T47D (cell line): ENCODE data around the gene C3orf38.
A peak's percentile ranks its signal among the peaks of the same experiment; 100 is the strongest.
"Not testable (repeated sequence)": the region's sequence is repeated elsewhere in the genome, so short reads cannot be mapped to it uniquely, and the experiment has no call there.

Experiments used
- DNase-seq, 2 experiments: peaks; one replicate each; pipeline versions ENCODE4 v3.0.0 to v3.0.0-alpha.2; 2011 to 2012; ENCODE audit warnings: low read depth in 1 of 2, low spot score in 1 of 2
- JUND ChIP-seq: IDR thresholded peaks from 2 replicates; pipeline ENCODE4 v1.6.1; 2012; ENCODE audit warnings: low read depth
- in situ Hi-C: cut with HindIII; loops from 2 replicates; pipeline ENCODE4 v1.10.0; 2016; ENCODE audit warnings: low sequenced_read_pairs, low pct_unique_long_range_greater_than_20kb

Gene C3orf38

DNA sequence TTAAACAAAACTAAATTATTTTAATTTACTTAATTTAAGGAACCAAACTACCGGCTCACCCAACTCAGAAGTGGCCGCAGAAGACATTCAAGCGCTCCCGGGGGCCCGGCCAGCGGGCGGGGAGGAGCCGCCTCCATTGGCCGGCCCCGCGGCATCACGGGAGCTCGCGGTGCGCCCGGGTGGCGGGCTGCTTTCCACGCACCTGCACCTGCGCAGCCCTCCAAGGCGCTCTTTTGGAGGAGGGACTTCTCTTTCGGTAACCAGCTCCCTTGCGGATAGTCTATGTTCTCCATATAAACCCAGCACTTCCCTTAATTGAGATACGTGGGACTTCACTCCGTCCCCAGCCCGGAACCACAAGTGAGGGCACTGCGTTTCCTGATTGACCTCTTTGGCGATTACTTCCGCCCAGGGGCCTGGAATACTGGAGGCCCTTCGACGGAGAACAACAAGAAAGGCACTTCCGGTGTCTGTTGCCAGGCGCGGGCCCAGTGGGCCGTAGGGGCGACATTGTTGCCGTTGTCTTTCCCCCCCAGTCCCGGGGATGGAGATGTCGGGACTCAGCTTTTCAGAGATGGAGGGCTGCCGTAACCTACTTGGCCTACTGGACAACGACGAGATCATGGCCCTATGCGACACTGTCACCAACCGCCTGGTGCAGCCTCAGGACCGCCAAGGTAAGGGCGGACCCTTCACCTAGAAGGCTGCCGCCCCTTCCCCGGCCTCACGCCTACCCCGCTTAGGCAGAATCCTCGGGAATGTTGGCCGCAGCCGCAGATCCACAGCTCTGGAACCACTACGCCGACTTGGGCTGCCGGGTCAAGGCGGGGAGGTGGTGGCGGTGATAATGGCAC is at the start of gene C3orf38:
TSS of gene C3orf38 (plus strand) at position 451 of the 854 bp plus-strand sequence. CDS start at position 545, 94 bp downstream.
- DNase-seq = peak; percentile 59 to 93
- in situ Hi-C loops = no loop called here
- TF ChIP-seq JUND = no peak

DNA sequence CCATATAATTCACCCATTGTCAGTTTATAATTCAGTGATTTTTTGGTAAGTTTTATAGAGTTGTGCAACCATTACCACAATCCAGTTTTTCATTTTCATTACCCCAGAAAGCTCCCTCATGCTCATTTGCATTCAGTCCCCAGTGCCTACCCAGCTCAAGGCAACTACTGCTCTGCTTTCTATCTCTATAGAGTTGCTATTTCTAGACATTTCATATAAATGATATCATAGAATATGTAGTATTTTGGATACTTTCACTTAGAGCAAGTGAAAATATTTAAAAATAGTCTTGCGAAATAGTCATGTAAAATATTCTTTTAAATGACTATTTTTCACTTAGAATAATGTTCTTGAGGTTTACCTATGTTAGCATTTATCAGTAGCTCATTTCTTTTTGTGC is 48.6 kb upstream of the C3orf38 start:
- in situ Hi-C loops = no loop called here
- DNase-seq = no peak
- no peak for TF ChIP-seq JUND

DNA sequence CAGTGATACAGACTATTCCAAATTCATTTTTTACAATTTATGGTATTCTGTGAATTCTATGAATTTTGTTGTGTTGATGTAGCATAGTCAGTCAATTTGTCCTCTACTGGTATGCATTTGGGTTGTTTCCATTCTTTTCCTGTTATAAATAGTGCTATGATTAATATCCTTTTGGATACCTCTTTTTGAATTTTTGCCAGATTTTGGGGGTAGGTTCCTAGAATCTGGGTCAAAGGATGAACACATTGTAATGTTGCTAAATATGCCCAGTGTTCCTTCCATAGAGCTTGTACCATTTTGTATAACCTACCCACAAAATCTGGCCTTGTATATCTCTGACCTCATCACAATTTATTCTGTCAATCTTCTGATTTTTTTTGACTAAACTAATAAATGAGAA is 44.4 kb upstream of the C3orf38 start:
- DNase-seq = no peak
- TF ChIP-seq JUND = no peak
- in situ Hi-C loops = no loop called here

DNA sequence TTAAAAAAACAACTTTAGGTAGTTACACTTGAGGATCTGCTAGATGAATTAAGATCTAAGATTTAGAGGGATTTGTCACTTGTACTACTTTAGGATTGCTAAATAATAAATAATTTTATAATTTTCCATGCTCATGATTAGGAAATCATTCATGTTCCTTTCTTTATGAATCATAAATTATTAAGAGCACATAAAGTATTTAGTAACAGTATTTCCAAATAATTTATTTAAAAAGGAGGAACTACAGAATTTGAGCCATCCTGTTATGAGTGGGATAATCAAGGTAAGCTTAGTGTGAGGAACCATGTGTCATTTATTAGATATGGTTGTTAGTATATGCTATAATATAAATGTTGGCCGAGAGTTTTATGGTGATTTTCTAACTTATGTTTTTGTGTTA is 37.5 kb upstream of the C3orf38 start:
- in situ Hi-C loops = no loop called here
- DNase-seq = no peak
- no peak for TF ChIP-seq JUND

DNA sequence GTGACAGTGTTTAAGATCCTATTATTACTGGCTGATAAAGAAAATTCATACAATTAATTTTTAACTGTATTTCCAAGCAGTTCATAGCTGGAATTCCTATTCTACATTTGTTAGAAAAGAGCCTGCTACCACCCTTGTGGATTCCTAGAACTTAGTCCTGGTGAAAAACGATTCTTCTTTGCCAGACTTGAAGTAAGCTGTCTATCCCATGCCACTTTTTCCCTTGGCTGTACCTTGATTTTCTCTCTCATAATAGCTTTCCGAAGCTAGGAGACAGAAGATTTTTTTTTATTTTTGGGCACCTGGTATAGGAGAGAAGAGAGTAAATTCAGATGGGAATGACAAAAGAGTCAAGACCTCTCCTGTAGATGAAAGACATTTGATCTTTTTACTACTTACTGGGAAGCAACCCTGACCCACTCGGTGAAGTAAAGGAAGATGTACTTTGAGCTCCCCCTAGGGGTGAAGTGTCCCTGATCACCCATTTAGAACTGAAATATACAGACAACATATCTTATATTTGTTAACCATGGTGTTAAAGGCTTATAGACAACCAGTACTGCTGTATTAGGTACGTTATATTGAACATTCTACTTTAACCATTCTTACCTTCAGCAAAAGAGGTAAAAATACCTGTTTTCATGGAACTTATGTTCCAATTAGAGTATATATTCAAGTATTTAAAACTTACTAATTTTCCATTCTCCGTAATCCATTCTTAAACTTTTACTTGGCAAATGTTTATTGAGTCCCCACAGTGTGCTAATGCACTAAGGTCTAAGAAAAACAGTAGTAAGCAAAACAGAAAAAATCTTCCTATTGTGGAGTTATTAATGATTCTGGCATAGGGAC is 36.2 kb upstream of the C3orf38 start:
- peak; percentile 16 to 78 for DNase-seq
- in situ Hi-C loops = no loop called here
- no peak for TF ChIP-seq JUND

DNA sequence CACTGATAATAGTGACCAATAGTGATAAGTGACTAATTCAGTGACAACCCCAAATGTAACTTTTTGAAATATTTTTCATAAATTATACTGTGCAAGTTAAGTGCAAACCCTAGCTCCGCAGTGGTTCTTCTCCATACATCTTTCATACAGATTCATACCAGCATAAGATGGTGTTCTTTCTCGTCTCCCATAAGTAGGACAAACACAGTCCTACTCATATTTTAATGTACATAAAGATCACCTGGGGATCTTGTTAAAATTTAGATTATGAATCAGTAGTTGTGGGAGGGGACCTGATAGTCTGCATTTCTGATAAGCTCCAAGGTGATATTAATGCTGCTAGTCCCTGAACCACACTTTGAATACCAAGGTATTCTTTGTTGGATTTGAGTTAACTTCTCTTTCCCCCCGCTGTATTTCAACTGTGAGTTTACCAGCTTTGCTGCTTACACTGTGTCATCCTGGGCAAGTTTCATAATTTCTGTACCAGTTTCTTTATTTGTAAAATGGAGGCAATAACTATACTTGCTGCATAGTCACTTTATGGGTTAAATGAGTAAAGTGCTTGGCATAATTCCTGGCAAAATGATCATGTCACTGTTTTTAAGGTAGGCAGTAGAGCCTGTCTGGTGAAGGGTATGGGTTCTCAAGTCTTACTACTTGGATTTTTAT is 34.7 kb upstream of the C3orf38 start:
- in situ Hi-C loops = no loop called here
- DNase-seq = no peak
- TF ChIP-seq JUND = no peak

DNA sequence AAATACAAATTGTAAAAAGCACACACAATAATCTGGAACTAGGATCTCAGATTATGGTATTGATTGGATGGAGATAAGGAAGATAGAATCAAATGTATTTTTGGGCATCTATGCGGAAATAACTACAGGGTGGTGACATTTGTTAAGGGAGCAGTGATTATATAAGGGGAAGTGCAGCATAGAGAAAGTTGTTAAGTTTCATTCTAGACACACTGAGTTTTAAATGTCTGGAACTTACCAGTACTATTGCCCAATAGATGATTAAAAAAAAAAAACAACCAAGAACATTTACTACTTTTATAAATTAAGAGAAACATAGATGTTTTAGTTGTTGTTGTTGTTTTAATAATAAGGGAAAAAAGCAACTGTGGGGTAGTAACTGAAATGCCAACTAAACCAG is 32.1 kb upstream of the C3orf38 start:
- no peak for DNase-seq
- in situ Hi-C loops = no loop called here
- no peak for TF ChIP-seq JUND

DNA sequence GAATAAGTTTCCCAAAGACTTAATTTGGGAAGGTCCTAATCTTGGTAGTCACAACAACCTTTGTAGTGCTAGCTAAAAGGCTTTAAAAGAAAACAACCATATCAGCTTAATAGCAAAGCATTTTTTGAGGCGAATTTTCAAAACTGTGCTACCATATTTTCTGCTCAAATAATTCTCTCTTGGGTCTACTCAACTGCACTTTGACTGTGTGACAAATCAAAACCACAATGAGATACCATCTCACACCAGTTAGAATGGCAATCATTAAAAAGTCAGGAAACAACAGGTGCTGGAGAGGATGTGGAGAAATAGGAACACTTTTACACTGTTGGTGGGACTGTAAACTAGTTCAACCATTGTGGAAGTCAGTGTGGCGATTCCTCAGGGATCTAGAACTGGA is 31.2 kb upstream of the C3orf38 start:
- in situ Hi-C loops, DNase-seq: not testable (repeated sequence)

DNA sequence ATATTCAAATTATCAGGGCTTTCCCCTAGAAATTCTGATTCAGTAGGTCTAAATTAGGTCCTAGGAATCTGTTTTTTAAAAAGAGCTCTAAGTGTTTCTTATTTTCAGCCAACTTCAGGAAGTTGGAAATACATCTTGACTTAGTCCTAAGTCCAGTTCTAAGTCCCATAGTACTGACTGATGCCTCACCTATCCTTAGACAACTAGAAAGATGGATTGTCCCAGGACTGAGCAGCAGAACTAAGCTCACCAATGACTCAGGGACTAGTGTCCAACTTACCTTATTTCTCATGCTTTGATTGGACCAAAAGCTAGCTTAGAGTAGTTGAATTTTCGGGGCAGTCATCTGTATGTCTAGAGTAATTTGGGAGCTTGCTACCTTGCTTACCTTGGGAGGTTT is 26.2 kb upstream of the C3orf38 start:
- DNase-seq = no peak
- in situ Hi-C loops = no loop called here
- no peak for TF ChIP-seq JUND

DNA sequence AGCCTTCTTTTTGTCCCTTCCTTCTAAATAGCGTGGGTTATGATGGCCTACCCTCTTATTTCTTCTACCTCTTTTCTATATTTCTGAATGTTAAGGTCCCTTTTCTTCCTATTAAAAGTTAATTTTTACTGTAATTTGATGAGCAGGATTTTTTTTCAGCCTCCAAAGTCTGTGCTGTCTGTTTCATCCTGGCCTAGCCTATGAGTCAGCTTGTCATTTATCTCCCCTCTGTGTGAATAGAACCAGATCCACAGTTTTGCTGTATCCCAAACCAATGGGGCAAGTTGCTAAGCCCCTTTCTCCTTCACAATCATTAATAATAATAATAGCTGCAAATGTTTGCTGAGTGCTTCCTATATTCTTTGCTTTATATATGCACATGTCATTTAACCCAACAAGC is 18.1 kb upstream of the C3orf38 start:
- TF ChIP-seq JUND = no peak
- no peak for DNase-seq
- in situ Hi-C loops = no loop called here

DNA sequence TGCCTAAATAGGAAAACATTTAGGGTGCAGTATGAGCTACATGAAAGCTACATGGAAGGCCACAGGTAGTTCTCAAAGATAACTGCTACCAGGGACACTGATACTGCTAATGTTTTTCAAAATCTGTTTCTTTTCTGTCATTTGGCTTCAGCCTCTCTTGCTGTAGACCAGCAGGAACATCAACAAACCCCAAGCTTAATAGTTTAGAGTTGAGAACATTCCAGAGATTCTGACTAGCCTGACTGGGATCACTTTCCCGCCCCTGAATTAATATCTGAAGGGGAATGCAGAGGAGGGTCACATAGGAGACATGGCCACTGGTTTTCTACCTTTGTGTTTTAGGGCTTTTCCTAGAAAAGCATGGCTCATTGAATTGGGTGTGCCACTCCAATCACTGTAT is 16.9 kb upstream of the C3orf38 start:
- DNase-seq = no peak
- TF ChIP-seq JUND = no peak
- in situ Hi-C loops = no loop called here

DNA sequence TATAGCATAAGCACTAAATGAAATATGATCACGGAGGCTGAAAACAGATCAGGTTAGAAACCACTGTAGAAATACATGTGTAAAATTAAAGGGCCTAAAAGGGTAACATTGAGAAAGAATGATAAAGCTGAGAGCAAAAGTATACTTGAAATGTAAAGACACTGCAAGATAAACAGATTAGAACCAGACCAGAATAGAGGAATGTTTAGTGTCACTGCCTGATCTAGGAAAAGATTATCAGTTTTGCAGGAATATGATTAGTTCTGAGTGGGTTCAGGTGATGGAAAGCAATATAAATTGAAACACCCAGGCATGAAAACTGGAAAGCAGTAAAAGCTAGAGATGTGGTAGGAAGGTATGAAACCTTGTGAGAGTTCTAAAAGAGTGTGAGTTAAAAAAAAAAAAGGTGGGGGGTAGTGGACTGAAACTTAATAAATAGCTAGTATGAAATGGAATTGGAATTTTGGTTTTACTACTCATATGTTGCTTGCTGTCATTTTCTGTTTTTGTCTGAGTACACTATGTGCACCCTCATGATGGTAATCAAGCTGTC is 16.0 kb upstream of the C3orf38 start:
- in situ Hi-C loops = no loop called here
- no peak for DNase-seq
- no peak for TF ChIP-seq JUND
